ENCODE data around the gene TRMT5.

The TRMT5 gene

GRCh38 chr14:60980811-60981632 is at the start of gene TRMT5, which contains the start of gene SLC38A6:
Gene TRMT5, minus strand, starts transcription at chr14:60981079. Its CDS starts 106 bp downstream, at chr14:60980973.
Gene SLC38A6, plus strand, starts transcription at chr14:60981245. Its CDS starts 33 bp downstream, at chr14:60981278.
- peak; percentile 89 for DNase-seq (ENCODE audit: extremely low spot score)
- no peak for TF ChIP-seq CTCF (IDR thresholded peaks at IDR 0.05; ENCODE audit: control extremely low read depth, extremely low read depth, low read depth, missing control alignments)
- ChIA-PET POLR2A (interaction anchor here (0.7 to 0.9 kb wide), 2 partner anchors 15 to 228 kb away, joined by 3 to 5 read pairs; no protein-coding TSS in a partner anchor), CTCF (interaction anchor here (0.7 to 1.9 kb wide), 3 partner anchors 13 to 649 kb away, joined by 3 to 5 read pairs (median 3); no protein-coding TSS in a partner anchor)

GRCh38 chr14:61026526-61026925 is 45.6 kb upstream of the TRMT5 start:
- no peak for DNase-seq (ENCODE audit: extremely low spot score)
- ChIA-PET POLR2A (no interaction called here), CTCF (interaction anchor here (0.9 to 3.9 kb wide), 11 partner anchors 8 to 401 kb away, joined by 3 to 29 read pairs (median 4); no protein-coding TSS in a partner anchor)
- no peak for TF ChIP-seq CTCF (IDR thresholded peaks at IDR 0.05; ENCODE audit: control extremely low read depth, extremely low read depth, low read depth, missing control alignments)

- CTCF ChIA-PET: interaction anchor here (0.6 to 3.9 kb wide), 15 partner anchors 9 to 402 kb away, joined by 3 to 29 read pairs (median 4); no protein-coding TSS in a partner anchor
- peak; percentile 72 for TF ChIP-seq CTCF (IDR thresholded peaks at IDR 0.05; ENCODE audit: control extremely low read depth, extremely low read depth, low read depth, missing control alignments)
- DNase-seq (ENCODE audit: extremely low spot score): peak; percentile 42
- POLR2A ChIA-PET: no interaction called here
Measured at GRCh38 chr14:61025251-61026223, 44.7 kb upstream of the TRMT5 start.

- no peak for TF ChIP-seq CTCF (IDR thresholded peaks at IDR 0.05; ENCODE audit: control extremely low read depth, extremely low read depth, low read depth, missing control alignments)
- no peak for DNase-seq (ENCODE audit: extremely low spot score)
- ChIA-PET POLR2A (no interaction called here), CTCF (interaction anchor here (1.4 to 1.7 kb wide), 2 partner anchors 362 to 394 kb away, joined by 4 to 5 read pairs; no protein-coding TSS in a partner anchor)
Measured at GRCh38 chr14:61019537-61019936, 38.7 kb upstream of the TRMT5 start.

GRCh38 chr14:61003571-61003970 is 22.7 kb upstream of the TRMT5 start:
- ChIA-PET CTCF (interaction anchor here (1.4 kb wide), 1 partner anchor 347 kb away, joined by 3 read pairs; no protein-coding TSS in a partner anchor), POLR2A (no interaction called here)
- no peak for DNase-seq (ENCODE audit: extremely low spot score)
- TF ChIP-seq CTCF (IDR thresholded peaks at IDR 0.05; ENCODE audit: control extremely low read depth, extremely low read depth, low read depth, missing control alignments): no peak

- ChIA-PET POLR2A (no interaction called here), CTCF (no interaction called here)
- no peak for DNase-seq (ENCODE audit: extremely low spot score)
- no peak for TF ChIP-seq CTCF (IDR thresholded peaks at IDR 0.05; ENCODE audit: control extremely low read depth, extremely low read depth, low read depth, missing control alignments)
Measured at GRCh38 chr14:60999536-60999935, 18.7 kb upstream of the TRMT5 start.

All from GM10248 (cell line).